Measurements from ENCODE around the gene KRTAP10-6.
"Not testable (repeated sequence)": the region's sequence is repeated elsewhere in the genome, so short reads cannot be mapped to it uniquely, and the experiment has no call there.

KRTAP10-6 gene

GRCh38 chr21:44555200-44555875 lies 37.0 kb downstream of the KRTAP10-6 start:
- DNase-seq = no peak

- DNase-seq = no peak
Measured at GRCh38 chr21:44552681-44553080, 39.6 kb downstream of the KRTAP10-6 start.

- DNase-seq = no peak
Measured at GRCh38 chr21:44552136-44552535, 40.2 kb downstream of the KRTAP10-6 start.

- no peak for DNase-seq
Measured at GRCh38 chr21:44551340-44551961, 40.9 kb downstream of the KRTAP10-6 start, which contains the start of gene KRTAP10-2. Gene KRTAP10-2, minus strand, starts transcription at chr21:44551505. Its CDS starts 47 bp downstream, at chr21:44551458.

- no peak for DNase-seq
Measured at GRCh38 chr21:44550807-44551206, 41.5 kb downstream of the KRTAP10-6 start.

- not testable (repeated sequence) for DNase-seq
Measured at GRCh38 chr21:44550285-44550684, 42.0 kb downstream of the KRTAP10-6 start.

GRCh38 chr21:44549525-44550211 lies 42.6 kb downstream of the KRTAP10-6 start:
- DNase-seq = no peak

- DNase-seq = no peak
Measured at GRCh38 chr21:44548922-44549321, 43.4 kb downstream of the KRTAP10-6 start.

GRCh38 chr21:44548381-44548780 lies 43.9 kb downstream of the KRTAP10-6 start:
- DNase-seq = no peak

- DNase-seq = no peak
Measured at GRCh38 chr21:44547656-44548331, 44.5 kb downstream of the KRTAP10-6 start.

GRCh38 chr21:44544566-44544965 lies 47.7 kb downstream of the KRTAP10-6 start:
- no peak for DNase-seq

- no peak for DNase-seq
Measured at GRCh38 chr21:44542716-44543115, 49.6 kb downstream of the KRTAP10-6 start.

All from NCI-H1930 (cell line).